Activated naive CD8-positive, alpha-beta T cell treated with anti-CD3 and anti-CD28 coated beads, Interleukin-2, amount 50 U/mL, for 24 hours (primary cell): ENCODE results near the gene METTL25.

Experiments
- ATAC-seq: fragments of 150-1000 bp; cut with Tn5 transposase; one replicate; pipeline ENCODE4 v1.10.0; 2021
- DNase-seq: peaks from one replicate; pipeline ENCODE4 v3.0.0; 2021
- H3K27ac Mint-ChIP-seq: one replicate; pipeline ENCODE4 v1.8.0; 2021; ENCODE audit warnings: mild to moderate bottlenecking, mixed read lengths
- H3K27me3 Mint-ChIP-seq: one replicate; pipeline ENCODE4 v1.8.0; 2021; ENCODE audit warnings: mixed read lengths
- H3K36me3 Mint-ChIP-seq: one replicate; pipeline ENCODE4 v1.8.0; 2021; ENCODE audit warnings: low read depth, mixed read lengths
- H3K4me1 Mint-ChIP-seq: one replicate; pipeline ENCODE4 v1.8.0; 2021; ENCODE audit warnings: mixed read lengths
- H3K4me3 Mint-ChIP-seq: one replicate; pipeline ENCODE4 v1.8.0; 2021; ENCODE audit warnings: mild to moderate bottlenecking, moderate library complexity, mixed read lengths
- H3K9me3 Mint-ChIP-seq: one replicate; pipeline ENCODE4 v1.8.0; 2021; ENCODE audit warnings: mixed read lengths

The METTL25 gene

DNA sequence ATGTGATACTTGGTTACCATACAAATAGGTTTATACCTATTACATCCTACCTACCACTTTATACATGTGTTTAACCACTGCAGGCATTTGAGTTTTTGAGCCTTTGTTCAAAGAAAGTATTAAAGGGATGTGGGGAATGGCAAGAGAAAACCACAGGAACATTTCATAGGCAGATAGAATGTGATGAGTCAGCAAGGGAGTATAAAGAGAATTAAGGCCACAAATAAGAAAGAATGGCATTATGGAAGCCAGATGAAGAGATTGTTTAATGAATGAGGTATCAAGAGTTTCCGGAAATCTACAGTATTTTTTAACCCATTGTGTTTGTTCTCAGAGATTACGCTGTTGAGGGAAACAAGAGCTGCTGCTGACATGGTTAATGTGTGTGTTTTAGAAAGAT, 66.9 kb downstream of the METTL25 start:
- ATAC-seq (no peak), DNase-seq (no peak)
- no peak overlapping the region for H3K27ac Mint-ChIP-seq
- H3K4me3 Mint-ChIP-seq, result no peak overlapping the region
- H3K27me3 Mint-ChIP-seq, result no peaks in the 10 kb centered on the region
- H3K4me1 Mint-ChIP-seq, result peaks cover 7% of the 10 kb centered on the region
- H3K36me3 Mint-ChIP-seq, result peaks cover 1% of the 10 kb centered on the region
- H3K9me3 Mint-ChIP-seq, result peaks cover 7% of the 10 kb centered on the region

DNA sequence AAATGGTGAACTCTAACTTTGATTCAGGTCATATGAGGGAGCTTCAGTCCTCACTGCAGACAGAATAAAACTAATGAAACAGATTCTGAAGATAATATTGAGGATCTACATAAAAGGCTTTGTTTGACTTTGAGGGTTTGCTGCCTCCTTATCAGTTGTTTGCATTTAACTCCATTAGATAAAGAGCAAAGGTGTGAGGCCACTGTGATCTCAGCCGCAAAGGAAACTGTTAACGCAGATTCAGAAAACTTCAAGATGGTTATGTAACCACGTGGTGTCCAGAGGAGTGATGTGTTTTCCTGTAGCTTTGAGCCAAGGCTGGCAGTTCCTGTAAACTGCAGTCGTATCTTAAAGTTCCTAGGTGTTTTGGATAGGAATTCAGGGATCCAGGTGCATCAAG, 67.8 kb downstream of the METTL25 start:
- Mint-ChIP-seq H3K36me3 (no peaks in the 10 kb centered on the region), H3K4me3 (no peak overlapping the region), H3K27me3 (no peaks in the 10 kb centered on the region), H3K9me3 (peaks cover 6% of the 10 kb centered on the region), H3K4me1 (peaks cover 7% of the 10 kb centered on the region), H3K27ac (no peak overlapping the region)
- ATAC-seq (no peak), DNase-seq (no peak)

DNA sequence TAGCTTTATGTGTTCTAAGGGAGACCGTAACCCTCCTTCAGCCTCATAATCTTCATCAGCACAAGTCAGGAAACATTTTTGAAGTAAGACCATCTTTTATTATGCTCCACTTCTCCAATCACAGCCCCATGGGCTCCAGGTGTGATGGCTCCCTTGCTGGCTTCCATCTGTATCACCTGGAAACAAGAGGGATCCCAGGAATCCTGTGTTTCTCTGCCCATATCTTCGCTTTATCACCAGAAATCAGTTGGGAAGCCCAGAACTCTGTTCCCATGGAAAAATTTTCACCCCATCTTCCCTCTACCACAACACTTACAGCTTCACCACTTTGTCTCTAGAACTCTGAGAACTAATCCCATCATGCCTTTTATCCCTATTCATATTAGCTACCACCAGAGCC, 68.3 kb downstream of the METTL25 start:
- Mint-ChIP-seq H3K27me3 (no peaks in the 10 kb centered on the region), H3K4me3 (no peak overlapping the region), H3K9me3 (peaks cover under 1% of the 10 kb centered on the region), H3K27ac (no peak overlapping the region), H3K4me1 (peaks cover 7% of the 10 kb centered on the region), H3K36me3 (no peaks in the 10 kb centered on the region)
- no peak for ATAC-seq
- DNase-seq, result no peak

DNA sequence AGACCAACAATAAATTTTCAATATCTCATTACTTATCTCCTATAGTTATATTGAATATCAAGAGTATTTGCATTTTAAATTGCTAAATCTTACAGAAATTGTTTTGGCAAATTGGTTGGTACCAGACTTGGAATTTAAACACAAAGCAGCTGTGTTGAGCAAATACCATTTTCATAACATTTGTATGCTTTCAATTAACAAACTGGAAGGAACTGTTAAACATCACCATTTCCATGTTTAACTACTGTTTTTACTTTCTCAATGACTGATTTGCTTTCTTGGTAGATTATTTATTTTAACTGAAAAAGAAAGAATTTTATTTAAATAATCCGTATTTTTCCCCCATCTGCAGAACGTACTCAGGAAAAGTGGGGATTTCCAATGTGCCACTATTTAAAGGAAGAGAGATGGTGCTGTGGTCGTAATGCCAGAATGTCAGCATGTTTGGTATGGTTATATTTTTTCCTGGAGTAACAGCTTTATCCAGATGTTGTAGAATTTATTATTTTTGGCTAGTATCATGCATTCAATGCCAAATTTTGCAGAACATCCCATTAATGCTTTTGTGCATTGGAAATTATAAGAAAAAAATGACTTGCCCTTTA, 72.3 kb downstream of the METTL25 start:
- no peak for ATAC-seq
- no peaks in the 10 kb centered on the region for H3K36me3 Mint-ChIP-seq
- no peak for DNase-seq
- H3K4me1 Mint-ChIP-seq, result peaks cover 2% of the 10 kb centered on the region
- H3K9me3 Mint-ChIP-seq, result no peaks in the 10 kb centered on the region
- no peak overlapping the region for H3K4me3 Mint-ChIP-seq
- no peak overlapping the region for H3K27ac Mint-ChIP-seq
- no peaks in the 10 kb centered on the region for H3K27me3 Mint-ChIP-seq

DNA sequence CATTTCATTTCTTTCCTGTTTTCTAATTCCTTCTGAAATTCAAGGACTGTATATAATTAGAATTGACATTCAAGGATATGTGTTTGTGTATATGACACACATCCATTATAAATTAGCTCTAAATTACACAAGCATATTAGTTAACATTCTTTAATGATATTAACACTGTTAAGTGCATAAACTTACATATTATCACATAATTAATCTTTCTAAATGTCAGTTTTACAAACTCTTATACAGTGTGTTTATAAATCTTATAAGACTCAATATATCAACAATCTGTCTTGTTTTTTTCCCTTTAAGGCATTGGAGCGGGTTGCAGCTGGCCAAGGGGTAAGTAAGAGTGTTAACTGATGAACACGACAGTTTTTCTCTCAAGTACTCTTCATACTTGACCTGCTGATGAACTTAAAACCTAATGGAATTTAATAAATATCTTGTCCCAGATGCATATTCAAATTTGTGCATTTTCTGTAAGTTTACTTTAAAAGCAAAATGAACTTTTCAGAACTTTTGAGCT, 76.1 kb downstream of the METTL25 start:
- DNase-seq (no peak), ATAC-seq (no peak)
- Mint-ChIP-seq H3K9me3 (no peaks in the 10 kb centered on the region), H3K4me3 (no peak overlapping the region), H3K27me3 (no peaks in the 10 kb centered on the region), H3K4me1 (peaks cover 5% of the 10 kb centered on the region), H3K36me3 (peaks cover 9% of the 10 kb centered on the region), H3K27ac (no peak overlapping the region)

DNA sequence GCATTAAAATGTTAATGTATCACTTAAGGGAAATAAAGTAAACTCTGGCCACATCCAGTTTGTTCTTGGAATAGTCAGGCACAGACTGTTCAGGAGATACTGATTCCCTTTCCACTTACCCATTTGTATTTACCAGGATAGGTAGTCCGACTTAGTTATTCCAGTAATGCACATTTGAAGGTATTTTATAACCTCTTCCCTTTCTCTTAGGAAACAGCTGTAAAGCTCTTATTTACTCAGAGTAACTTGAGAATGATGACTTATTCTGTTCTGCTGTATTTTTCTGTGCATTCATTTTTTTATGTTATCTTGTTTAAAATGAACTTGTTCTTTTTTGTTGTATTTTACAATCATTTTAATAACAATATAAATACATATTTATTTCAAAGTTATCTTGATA, 78.0 kb downstream of the METTL25 start:
- Mint-ChIP-seq H3K9me3 (no peaks in the 10 kb centered on the region), H3K4me3 (no peak overlapping the region), H3K27me3 (no peaks in the 10 kb centered on the region), H3K4me1 (peaks cover 5% of the 10 kb centered on the region), H3K36me3 (peaks cover 28% of the 10 kb centered on the region), H3K27ac (no peak overlapping the region)
- DNase-seq (no peak), ATAC-seq (no peak)

DNA sequence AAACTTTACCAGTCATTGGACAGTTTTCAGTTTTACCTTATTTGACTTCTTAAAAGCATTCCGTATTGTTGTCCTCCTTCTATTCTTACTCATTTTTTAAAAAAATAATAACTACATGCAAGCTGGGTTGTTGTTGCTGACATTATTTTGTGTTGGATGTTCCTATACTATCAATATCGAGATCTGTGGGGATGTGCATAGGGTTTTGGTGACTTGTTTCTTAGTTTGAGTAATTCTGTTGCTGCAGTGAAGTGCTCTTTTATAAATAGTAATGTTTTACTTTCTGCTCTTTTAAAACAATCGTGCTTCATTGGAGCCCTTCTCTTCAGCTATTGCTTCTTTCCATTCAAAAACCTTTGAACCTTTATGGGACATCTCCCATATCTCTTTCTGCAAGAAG, 79.4 kb downstream of the METTL25 start:
- peaks cover 38% of the 10 kb centered on the region for H3K36me3 Mint-ChIP-seq
- no peak overlapping the region for H3K27ac Mint-ChIP-seq

DNA sequence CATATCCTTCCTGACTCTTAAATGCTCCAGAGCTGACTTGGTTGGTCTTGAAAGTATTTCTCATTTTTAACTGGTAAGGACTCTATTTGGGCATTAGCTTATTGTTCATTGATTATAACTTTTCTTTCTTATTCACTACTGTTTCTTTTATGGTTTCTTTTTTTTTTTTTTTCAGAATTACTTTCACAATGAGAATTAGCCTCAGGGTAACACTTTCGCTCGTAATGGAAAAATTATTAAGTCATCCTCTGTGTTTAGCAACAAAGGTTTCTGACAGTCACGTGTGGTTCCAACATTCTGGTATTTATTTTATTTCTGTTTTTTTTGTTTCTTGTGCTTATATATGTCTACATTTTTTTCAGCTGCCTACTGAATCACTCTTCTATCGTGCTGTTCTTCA, 80.0 kb downstream of the METTL25 start:
- Mint-ChIP-seq H3K4me1 (peaks cover 5% of the 10 kb centered on the region), H3K36me3 (peaks cover 41% of the 10 kb centered on the region), H3K27me3 (no peaks in the 10 kb centered on the region), H3K27ac (no peak overlapping the region), H3K9me3 (peaks cover 4% of the 10 kb centered on the region), H3K4me3 (no peak overlapping the region)
- no peak for DNase-seq
- no peak for ATAC-seq

More for the DNA sequence above, 79.4 kb downstream of the METTL25 start:
- ATAC-seq, result no peak
- H3K9me3 Mint-ChIP-seq, result peaks cover 1% of the 10 kb centered on the region
- H3K4me1 Mint-ChIP-seq, result peaks cover 5% of the 10 kb centered on the region
- no peak overlapping the region for H3K4me3 Mint-ChIP-seq
- no peak for DNase-seq
- H3K27me3 Mint-ChIP-seq, result no peaks in the 10 kb centered on the region

DNA sequence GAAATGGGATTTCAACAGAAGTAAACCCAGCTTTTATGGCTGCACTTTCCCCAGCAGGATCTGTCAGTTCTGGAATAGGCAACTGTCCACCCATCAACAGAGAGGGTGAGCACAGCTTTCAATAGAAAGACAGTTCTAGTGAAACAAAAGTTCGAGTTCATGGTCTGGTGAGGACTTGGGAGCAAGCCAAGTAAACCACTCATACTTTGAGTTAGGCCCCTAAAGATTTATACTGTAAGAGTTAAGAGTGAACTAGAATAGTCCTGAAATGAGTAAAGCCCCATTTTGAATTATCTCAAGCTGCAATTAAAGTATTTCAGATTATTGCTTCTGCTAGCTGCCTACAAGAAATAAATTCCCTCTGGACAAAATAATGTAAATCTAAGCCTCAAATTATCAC, 82.6 kb downstream of the METTL25 start:
- H3K27me3 Mint-ChIP-seq, result no peaks in the 10 kb centered on the region
- DNase-seq (no peak), ATAC-seq (no peak)
- peaks cover 5% of the 10 kb centered on the region for H3K4me1 Mint-ChIP-seq
- H3K4me3 Mint-ChIP-seq, result no peak overlapping the region
- no peak overlapping the region for H3K27ac Mint-ChIP-seq
- peaks cover 48% of the 10 kb centered on the region for H3K36me3 Mint-ChIP-seq
- peaks cover 4% of the 10 kb centered on the region for H3K9me3 Mint-ChIP-seq

DNA sequence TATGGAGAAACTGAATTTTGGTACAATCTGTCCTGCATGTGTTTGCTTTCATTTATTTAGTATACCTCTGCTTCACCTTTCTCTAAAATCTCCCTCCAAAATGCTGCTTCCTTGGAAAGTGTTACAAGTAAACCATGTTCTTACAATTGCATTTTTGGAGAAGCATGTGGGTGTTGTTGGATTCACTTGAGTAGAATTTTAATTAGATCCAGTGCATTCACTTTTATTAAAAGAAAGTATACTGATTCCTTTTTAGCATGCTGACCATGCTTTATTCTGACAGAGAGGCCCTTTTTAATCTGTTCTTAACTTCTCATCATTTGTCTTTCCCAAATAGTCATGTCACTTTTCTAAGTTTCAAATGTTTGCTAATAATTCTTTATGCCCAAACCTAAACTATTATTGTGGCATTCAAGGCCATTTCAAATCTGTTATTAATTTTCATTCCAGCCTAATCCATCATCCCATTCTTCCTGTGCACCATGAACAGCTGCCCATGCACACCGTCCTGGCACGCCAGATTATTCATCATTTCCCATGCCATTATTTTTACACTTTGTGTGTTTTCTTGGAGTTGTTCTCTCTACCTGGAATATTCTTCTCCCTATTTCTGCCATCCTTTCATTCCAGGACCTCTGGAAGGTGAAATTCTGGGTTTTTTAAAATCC, 90.7 kb downstream of the METTL25 start:
- DNase-seq (no peak), ATAC-seq (no peak)
- H3K27me3 Mint-ChIP-seq, result no peaks in the 10 kb centered on the region
- no peaks in the 10 kb centered on the region for H3K9me3 Mint-ChIP-seq
- H3K4me1 Mint-ChIP-seq, result no peaks in the 10 kb centered on the region
- H3K4me3 Mint-ChIP-seq, result no peak overlapping the region
- H3K36me3 Mint-ChIP-seq, result peaks cover 2% of the 10 kb centered on the region
- H3K27ac Mint-ChIP-seq, result no peak overlapping the region

DNA sequence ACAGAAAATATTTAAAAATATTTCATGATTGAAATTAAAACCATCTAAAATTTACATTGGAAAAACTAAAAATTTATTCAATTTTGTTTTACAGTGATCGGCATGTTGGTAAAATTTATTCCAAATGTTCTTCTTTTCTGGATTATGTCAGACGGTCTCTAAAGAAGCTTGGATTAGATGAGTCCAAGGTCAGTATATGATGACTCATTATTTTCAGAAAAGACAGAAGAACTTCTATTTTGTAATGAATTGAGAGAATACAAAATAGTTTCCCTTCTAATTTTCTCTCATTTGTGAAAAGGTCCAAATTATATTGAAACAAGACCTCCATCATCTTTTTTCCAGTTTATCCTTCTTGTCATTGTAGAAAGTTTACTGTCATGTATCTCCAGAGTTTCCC, 98.3 kb downstream of the METTL25 start:
- Mint-ChIP-seq H3K9me3 (no peaks in the 10 kb centered on the region), H3K36me3 (peaks cover 17% of the 10 kb centered on the region), H3K4me1 (no peaks in the 10 kb centered on the region), H3K4me3 (no peak overlapping the region), H3K27ac (no peak overlapping the region), H3K27me3 (no peaks in the 10 kb centered on the region)
- DNase-seq (no peak), ATAC-seq (no peak)

DNA sequence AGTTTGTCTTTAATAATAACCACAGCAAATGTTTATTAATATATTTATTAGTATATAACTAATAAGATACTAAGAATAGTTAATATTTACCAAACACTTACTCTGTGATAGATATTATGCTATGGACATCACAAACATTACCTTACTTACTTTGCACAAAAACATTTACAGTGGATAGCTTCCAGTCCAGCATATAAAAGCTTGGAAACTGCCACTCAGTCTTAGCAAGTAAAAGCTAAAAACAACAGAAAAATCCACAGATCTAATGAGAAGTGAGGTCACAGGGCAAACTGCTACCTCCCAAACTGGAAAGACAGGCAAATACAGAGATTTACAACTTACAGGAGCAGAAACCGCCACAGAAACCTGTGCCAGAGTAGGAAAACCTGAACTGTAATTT, 99.8 kb downstream of the METTL25 start:
- Mint-ChIP-seq H3K9me3 (no peaks in the 10 kb centered on the region), H3K4me3 (no peak overlapping the region), H3K36me3 (peaks cover 15% of the 10 kb centered on the region), H3K27me3 (no peaks in the 10 kb centered on the region), H3K27ac (no peak overlapping the region), H3K4me1 (no peaks in the 10 kb centered on the region)
- no peak for DNase-seq
- ATAC-seq, result no peak

DNA sequence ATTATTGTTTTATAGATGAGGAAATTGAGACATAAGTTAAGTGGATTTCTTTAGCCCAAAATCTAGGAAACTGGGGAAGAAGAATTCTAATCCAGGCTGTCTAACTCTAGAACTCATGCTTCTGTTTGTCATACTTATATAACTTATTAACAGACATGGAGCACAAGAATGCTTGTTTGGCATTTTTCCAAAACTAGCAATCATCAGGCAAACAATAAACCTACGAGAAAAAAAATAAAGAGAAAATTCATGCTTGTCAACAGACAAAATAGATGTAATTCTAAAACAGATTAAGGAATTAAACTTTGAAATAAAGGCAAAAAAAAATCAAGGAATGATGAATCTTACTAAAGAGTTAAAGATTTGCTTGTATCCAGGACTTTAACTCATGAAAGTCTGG, 103.1 kb downstream of the METTL25 start:
- no peak for DNase-seq
- Mint-ChIP-seq H3K27ac (no peak overlapping the region), H3K4me1 (no peaks in the 10 kb centered on the region), H3K27me3 (no peaks in the 10 kb centered on the region), H3K9me3 (no peaks in the 10 kb centered on the region), H3K36me3 (peaks cover 30% of the 10 kb centered on the region), H3K4me3 (no peak overlapping the region)
- ATAC-seq, result no peak

DNA sequence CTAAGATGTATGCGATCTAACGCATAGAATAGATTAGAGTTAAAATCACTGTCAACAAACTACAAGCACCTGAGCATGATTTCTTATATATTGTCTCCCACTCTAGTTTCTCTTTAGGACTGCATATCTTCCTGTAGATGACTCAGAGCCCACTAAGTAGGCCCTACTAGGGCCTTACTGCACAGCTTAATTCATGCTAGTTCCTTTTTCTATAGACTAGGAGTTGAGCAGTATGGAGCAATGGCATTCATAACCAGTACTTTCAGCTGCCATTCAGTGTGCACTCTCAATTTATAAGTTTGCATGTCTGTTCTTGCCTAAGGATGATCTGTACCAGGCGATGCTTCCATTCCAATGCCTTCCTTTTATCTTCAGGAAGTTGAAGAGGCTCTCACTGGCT, 103.5 kb downstream of the METTL25 start:
- no peak for DNase-seq
- no peak overlapping the region for H3K27ac Mint-ChIP-seq
- ATAC-seq, result no peak
- peaks cover 30% of the 10 kb centered on the region for H3K36me3 Mint-ChIP-seq
- no peaks in the 10 kb centered on the region for H3K4me1 Mint-ChIP-seq
- no peaks in the 10 kb centered on the region for H3K27me3 Mint-ChIP-seq
- H3K9me3 Mint-ChIP-seq, result no peaks in the 10 kb centered on the region
- no peak overlapping the region for H3K4me3 Mint-ChIP-seq

DNA sequence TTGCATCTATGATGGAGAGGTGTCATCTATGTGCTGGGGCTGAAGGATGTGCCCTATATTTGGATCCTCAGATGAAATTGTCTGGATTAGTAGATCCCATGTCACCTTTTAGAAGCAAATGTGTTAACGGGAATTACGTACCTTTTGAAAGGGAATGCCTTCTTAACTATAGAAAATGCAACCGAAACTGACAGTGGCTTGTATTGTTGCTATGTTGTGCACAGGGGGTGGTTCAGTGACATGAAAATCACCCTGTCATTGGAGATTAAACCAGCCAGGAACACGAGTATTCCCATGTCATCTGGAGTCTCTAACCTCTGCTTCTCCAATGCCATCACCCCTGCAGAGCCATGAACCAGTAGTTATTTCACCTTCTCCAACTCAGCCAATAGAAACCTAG, 110.2 kb downstream of the METTL25 start:
- Mint-ChIP-seq H3K27ac (no peak overlapping the region), H3K9me3 (peaks cover 24% of the 10 kb centered on the region), H3K4me1 (no peaks in the 10 kb centered on the region), H3K27me3 (no peaks in the 10 kb centered on the region), H3K36me3 (peaks cover 52% of the 10 kb centered on the region), H3K4me3 (no peak overlapping the region)
- ATAC-seq (no peak), DNase-seq (no peak)
